HEK293 (cell line): ENCODE results near the gene XPO5.

Experiments
- CTCF ChIA-PET: fragments of 350-600 bp; formaldehyde crosslinking; extraction: SDS; loops from one replicate; lab custom pipeline; 2021; ENCODE audit warnings: antibody characterized with exemption; lab: Yijun Ruan, JAX
- POLR2A ChIA-PET: fragments of 300-600 bp; formaldehyde crosslinking; extraction: SDS; loops from one replicate; lab custom pipeline; 2020; ENCODE audit warnings: antibody characterized with exemption, inconsistent platforms; lab: Yijun Ruan, JAX
- H3K27ac ChIP-seq: fragments of 200-500 bp; sonication (Bioruptor generic); 2 replicates; pipeline ENCODE4 v1.5.1; 2014; ENCODE audit warnings: low read depth, low read length, control low read depth, inconsistent platforms; ENCODE audit errors: extremely low read depth
- H3K36me3 ChIP-seq, 2 experiments: fragments of 200-500 bp in 1 of 2; sonication (Bioruptor generic) in 1 of 2; 1 replicate in 1 of 2; 2 replicates in 1 of 2; pipeline ENCODE4 v1.5.1; 2014 to 2017; ENCODE audit warnings: inconsistent platforms in 2 of 2, low read length in 2 of 2; ENCODE audit not compliant: control insufficient read depth in 2 of 2, insufficient read depth in 1 of 2
- H3K4me1 ChIP-seq: fragments of 200-500 bp; sonication (Bioruptor generic); 2 replicates; pipeline ENCODE4 v1.5.1; 2014; ENCODE audit warnings: mild to moderate bottlenecking, low read length, inconsistent platforms; ENCODE audit not compliant: control insufficient read depth, insufficient read depth
- H3K4me3 ChIP-seq: 2 replicates; pipeline ENCODE4 v1.5.1; 2011; ENCODE audit warnings: low read depth, mild to moderate bottlenecking, control low read depth, low read length, moderate library complexity
- H3K9me3 ChIP-seq: fragments of 200-500 bp; sonication (Bioruptor generic); 2 replicates; pipeline ENCODE4 v1.5.1; 2014; ENCODE audit warnings: low read depth, low read length, inconsistent platforms; ENCODE audit not compliant: control insufficient read depth, insufficient read depth
- HOXA7 ChIP-seq: sonication (generic); formaldehyde crosslinking; IDR thresholded peaks from 2 replicates; pipeline ENCODE4 v1.8.1; 2022; ENCODE audit warnings: missing genetic modification reagents, borderline replicate concordance
- KLF8 ChIP-seq: fragments of 450-650 bp; formaldehyde crosslinking; IDR thresholded peaks from 2 replicates; pipeline ENCODE4 v1.5.1; 2016; ENCODE audit warnings: missing biosample characterization, missing genetic modification characterization
- SP3 ChIP-seq: fragments of 450-650 bp; formaldehyde crosslinking; IDR thresholded peaks from 2 replicates; pipeline ENCODE4 v1.5.1; 2016; ENCODE audit warnings: missing biosample characterization, missing genetic modification characterization
- ZBTB1 ChIP-seq: fragments of 450-650 bp; formaldehyde crosslinking; IDR thresholded peaks from 2 replicates; pipeline ENCODE4 v1.5.1; 2016; ENCODE audit warnings: missing biosample characterization, missing genetic modification characterization
- ZBTB20 ChIP-seq: fragments of 450-650 bp; formaldehyde crosslinking; IDR thresholded peaks from 2 replicates; pipeline ENCODE4 v1.5.1; 2016; ENCODE audit warnings: missing biosample characterization, missing genetic modification characterization
- ZBTB8A ChIP-seq: fragments of 450-650 bp; formaldehyde crosslinking; IDR thresholded peaks from 2 replicates; pipeline ENCODE4 v1.5.1; 2016; ENCODE audit warnings: missing biosample characterization, missing genetic modification characterization
- ZFHX2 ChIP-seq: fragments of 450-650 bp; formaldehyde crosslinking; conservative IDR thresholded peaks from 2 replicates; pipeline ENCODE4 v1.5.1; 2016; ENCODE audit warnings: missing biosample characterization, missing genetic modification characterization
- ZNF155 ChIP-seq: fragments of 450-650 bp; formaldehyde crosslinking; IDR thresholded peaks from 2 replicates; pipeline ENCODE4 v1.5.1; 2016; ENCODE audit warnings: missing biosample characterization, missing genetic modification characterization
- ZNF16 ChIP-seq: fragments of 450-650 bp; formaldehyde crosslinking; IDR thresholded peaks from 2 replicates; pipeline ENCODE4 v1.5.1; 2016; ENCODE audit warnings: low read depth, missing biosample characterization, missing genetic modification characterization
- ZNF335 ChIP-seq: fragments of 450-650 bp; formaldehyde crosslinking; conservative IDR thresholded peaks from 2 replicates; pipeline ENCODE4 v1.5.1; 2016; ENCODE audit warnings: missing biosample characterization, missing genetic modification characterization
- ZNF404 ChIP-seq: fragments of 450-650 bp; formaldehyde crosslinking; IDR thresholded peaks from 2 replicates; pipeline ENCODE4 v1.5.1; 2017; ENCODE audit warnings: missing biosample characterization, missing genetic modification characterization
- ZNF416 ChIP-seq: fragments of 450-650 bp; formaldehyde crosslinking; IDR thresholded peaks from 2 replicates; pipeline ENCODE4 v1.5.1; 2016; ENCODE audit warnings: missing biosample characterization, missing genetic modification characterization
- ZNF473 ChIP-seq: fragments of 450-650 bp; formaldehyde crosslinking; IDR thresholded peaks from 2 replicates; pipeline ENCODE4 v1.5.1; 2017; ENCODE audit warnings: missing biosample characterization, missing genetic modification characterization
- ZNF510 ChIP-seq: fragments of 450-650 bp; formaldehyde crosslinking; IDR thresholded peaks from 2 replicates; pipeline ENCODE4 v1.5.1; 2018; ENCODE audit warnings: mild to moderate bottlenecking, missing genetic modification characterization, missing biosample characterization; ENCODE audit not compliant: insufficient replicate concordance
- ZNF530 ChIP-seq: fragments of 450-650 bp; formaldehyde crosslinking; IDR thresholded peaks from 2 replicates; pipeline ENCODE4 v1.5.1; 2016; ENCODE audit warnings: low read depth, missing biosample characterization, missing genetic modification characterization
- ZNF560 ChIP-seq: fragments of 450-650 bp; formaldehyde crosslinking; IDR thresholded peaks from 2 replicates; pipeline ENCODE4 v1.5.1; 2017; ENCODE audit warnings: missing biosample characterization, missing genetic modification characterization, borderline replicate concordance
- ZSCAN23 ChIP-seq: fragments of 450-650 bp; formaldehyde crosslinking; IDR thresholded peaks from 2 replicates; pipeline ENCODE4 v1.5.1; 2016; ENCODE audit warnings: missing biosample characterization, missing genetic modification characterization
- TF ChIP-seq, protein P1 (sequence below): fragments of 450-650 bp; formaldehyde crosslinking; IDR thresholded peaks from 2 replicates; pipeline ENCODE4 v1.5.1; 2016; ENCODE audit warnings: missing biosample characterization, missing genetic modification characterization
- TF ChIP-seq, protein P2 (sequence below): fragments of 450-650 bp; formaldehyde crosslinking; IDR thresholded peaks from 2 replicates; pipeline ENCODE4 v1.5.1; 2016; ENCODE audit warnings: missing biosample characterization, missing genetic modification characterization
- TF ChIP-seq, protein P3 (sequence below): fragments of 450-650 bp; formaldehyde crosslinking; IDR thresholded peaks from 2 replicates; pipeline ENCODE4 v1.5.1; 2016; ENCODE audit warnings: missing biosample characterization, missing genetic modification characterization, borderline replicate concordance

The XPO5 gene

DNA sequence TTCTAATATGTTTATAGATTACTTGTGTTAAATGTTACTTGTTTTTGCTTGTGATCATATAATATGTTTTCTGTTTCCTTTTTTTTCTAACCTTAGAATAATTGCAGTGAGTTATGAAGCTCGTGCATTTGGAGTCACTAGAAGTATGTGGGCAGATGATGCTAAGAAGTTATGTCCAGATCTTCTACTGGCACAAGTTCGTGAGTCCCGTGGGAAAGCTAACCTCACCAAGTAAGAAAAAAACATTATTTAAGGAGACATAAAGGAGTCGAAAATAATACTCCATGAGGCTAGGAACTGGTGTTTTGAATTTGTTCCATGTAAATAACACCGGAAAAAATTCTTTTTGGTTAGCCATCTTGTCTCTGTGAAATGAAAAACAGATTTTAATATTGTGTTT lies 7.1 kb upstream of the XPO5 start:
- 0 out of 2 replicates have a peak, but pooled peaks cover 4% of the 10 kb centered on the region for H3K4me1 ChIP-seq
- TF ChIP-seq ZBTB8A (tag by site-specific recombination) (no peak), ZNF560 (tag by site-specific recombination) (no peak), ZFHX2 (tag by site-specific recombination) (no peak), ZNF416 (no peak), ZSCAN23 (tag by site-specific recombination) (no peak), KLF8 (tag by site-specific recombination) (no peak), ZNF530 (no peak), ZNF335 (no peak), ZNF16 (tag by site-specific recombination) (no peak), ZNF473 (tag by site-specific recombination) (no peak), ZBTB1 (tag by site-specific recombination) (no peak), ZNF404 (tag by site-specific recombination) (no peak), ZNF510 (no peak), ZBTB20 (tag by site-specific recombination) (no peak)
- TF ChIP-seq, protein P1, sequence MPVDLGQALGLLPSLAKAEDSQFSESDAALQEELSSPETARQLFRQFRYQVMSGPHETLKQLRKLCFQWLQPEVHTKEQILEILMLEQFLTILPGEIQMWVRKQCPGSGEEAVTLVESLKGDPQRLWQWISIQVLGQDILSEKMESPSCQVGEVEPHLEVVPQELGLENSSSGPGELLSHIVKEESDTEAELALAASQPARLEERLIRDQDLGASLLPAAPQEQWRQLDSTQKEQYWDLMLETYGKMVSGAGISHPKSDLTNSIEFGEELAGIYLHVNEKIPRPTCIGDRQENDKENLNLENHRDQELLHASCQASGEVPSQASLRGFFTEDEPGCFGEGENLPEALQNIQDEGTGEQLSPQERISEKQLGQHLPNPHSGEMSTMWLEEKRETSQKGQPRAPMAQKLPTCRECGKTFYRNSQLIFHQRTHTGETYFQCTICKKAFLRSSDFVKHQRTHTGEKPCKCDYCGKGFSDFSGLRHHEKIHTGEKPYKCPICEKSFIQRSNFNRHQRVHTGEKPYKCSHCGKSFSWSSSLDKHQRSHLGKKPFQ = no peak
- TF ChIP-seq, protein P2, sequence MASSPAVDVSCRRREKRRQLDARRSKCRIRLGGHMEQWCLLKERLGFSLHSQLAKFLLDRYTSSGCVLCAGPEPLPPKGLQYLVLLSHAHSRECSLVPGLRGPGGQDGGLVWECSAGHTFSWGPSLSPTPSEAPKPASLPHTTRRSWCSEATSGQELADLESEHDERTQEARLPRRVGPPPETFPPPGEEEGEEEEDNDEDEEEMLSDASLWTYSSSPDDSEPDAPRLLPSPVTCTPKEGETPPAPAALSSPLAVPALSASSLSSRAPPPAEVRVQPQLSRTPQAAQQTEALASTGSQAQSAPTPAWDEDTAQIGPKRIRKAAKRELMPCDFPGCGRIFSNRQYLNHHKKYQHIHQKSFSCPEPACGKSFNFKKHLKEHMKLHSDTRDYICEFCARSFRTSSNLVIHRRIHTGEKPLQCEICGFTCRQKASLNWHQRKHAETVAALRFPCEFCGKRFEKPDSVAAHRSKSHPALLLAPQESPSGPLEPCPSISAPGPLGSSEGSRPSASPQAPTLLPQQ (tag by site-specific recombination) = no peak
- TF ChIP-seq, protein P3, sequence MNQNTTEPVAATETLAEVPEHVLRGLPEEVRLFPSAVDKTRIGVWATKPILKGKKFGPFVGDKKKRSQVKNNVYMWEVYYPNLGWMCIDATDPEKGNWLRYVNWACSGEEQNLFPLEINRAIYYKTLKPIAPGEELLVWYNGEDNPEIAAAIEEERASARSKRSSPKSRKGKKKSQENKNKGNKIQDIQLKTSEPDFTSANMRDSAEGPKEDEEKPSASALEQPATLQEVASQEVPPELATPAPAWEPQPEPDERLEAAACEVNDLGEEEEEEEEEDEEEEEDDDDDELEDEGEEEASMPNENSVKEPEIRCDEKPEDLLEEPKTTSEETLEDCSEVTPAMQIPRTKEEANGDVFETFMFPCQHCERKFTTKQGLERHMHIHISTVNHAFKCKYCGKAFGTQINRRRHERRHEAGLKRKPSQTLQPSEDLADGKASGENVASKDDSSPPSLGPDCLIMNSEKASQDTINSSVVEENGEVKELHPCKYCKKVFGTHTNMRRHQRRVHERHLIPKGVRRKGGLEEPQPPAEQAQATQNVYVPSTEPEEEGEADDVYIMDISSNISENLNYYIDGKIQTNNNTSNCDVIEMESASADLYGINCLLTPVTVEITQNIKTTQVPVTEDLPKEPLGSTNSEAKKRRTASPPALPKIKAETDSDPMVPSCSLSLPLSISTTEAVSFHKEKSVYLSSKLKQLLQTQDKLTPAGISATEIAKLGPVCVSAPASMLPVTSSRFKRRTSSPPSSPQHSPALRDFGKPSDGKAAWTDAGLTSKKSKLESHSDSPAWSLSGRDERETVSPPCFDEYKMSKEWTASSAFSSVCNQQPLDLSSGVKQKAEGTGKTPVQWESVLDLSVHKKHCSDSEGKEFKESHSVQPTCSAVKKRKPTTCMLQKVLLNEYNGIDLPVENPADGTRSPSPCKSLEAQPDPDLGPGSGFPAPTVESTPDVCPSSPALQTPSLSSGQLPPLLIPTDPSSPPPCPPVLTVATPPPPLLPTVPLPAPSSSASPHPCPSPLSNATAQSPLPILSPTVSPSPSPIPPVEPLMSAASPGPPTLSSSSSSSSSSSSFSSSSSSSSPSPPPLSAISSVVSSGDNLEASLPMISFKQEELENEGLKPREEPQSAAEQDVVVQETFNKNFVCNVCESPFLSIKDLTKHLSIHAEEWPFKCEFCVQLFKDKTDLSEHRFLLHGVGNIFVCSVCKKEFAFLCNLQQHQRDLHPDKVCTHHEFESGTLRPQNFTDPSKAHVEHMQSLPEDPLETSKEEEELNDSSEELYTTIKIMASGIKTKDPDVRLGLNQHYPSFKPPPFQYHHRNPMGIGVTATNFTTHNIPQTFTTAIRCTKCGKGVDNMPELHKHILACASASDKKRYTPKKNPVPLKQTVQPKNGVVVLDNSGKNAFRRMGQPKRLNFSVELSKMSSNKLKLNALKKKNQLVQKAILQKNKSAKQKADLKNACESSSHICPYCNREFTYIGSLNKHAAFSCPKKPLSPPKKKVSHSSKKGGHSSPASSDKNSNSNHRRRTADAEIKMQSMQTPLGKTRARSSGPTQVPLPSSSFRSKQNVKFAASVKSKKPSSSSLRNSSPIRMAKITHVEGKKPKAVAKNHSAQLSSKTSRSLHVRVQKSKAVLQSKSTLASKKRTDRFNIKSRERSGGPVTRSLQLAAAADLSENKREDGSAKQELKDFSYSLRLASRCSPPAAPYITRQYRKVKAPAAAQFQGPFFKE (tag by site-specific recombination) = no peak
- no peak overlapping the region for H3K4me3 ChIP-seq
- H3K36me3 ChIP-seq = peaks cover 48 to 58% of the 10 kb centered on the region in 2 experiments
- no peak overlapping the region for H3K27ac ChIP-seq
- ChIA-PET CTCF (interaction anchor here (1.2 kb wide), 1 partner anchor 25 kb away, joined by 9 read pairs; no protein-coding TSS in a partner anchor), POLR2A (interaction anchor here (0.5 kb wide), 1 partner anchor 15 kb away, joined by 5 read pairs; no protein-coding TSS in a partner anchor)
- no peaks in the 10 kb centered on the region for H3K9me3 ChIP-seq

DNA sequence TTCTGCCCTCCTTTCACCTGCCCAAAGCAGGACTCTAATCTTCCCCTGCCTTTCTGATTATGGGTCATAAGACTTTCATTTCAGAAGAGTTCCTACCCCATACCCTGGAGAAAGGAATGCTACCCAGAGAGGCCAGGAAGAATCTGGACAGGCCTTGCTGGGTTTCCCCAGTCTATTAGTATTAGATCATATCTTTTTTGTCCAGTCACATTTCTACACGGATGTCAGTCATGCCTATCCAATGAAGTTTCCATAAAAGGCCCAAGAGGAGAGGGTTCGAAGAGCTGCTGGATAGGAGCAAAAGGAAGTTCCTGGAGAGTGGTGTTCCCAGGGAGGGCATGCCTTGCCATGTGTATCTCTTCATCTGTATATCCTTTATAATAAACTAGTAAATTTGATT lies 3.3 kb upstream of the XPO5 start:
- no peaks in the 10 kb centered on the region for H3K9me3 ChIP-seq
- no peak for TF ChIP-seq HOXA7 (CRISPR knock-in tag)
- TF ChIP-seq ZNF155 (tag by site-specific recombination) = no peak
- no peak for TF ChIP-seq ZBTB20 (tag by site-specific recombination)
- no peak for TF ChIP-seq ZFHX2 (tag by site-specific recombination)
- TF ChIP-seq SP3 (tag by site-specific recombination) = no peak
- H3K27ac ChIP-seq = no peak overlapping the region
- H3K4me1 ChIP-seq = 0 out of 2 replicates have a peak, but pooled peaks cover 4% of the 10 kb centered on the region
- H3K4me3 ChIP-seq = no peak overlapping the region
- ChIA-PET POLR2A (no interaction called here), CTCF (interaction anchor here (1.0 to 1.5 kb wide), 2 partner anchors 29 to 50 kb away, joined by 3 to 8 read pairs; partner anchors contain the start of gene GTPBP2)
- peaks cover 21 to 25% of the 10 kb centered on the region in 2 experiments for H3K36me3 ChIP-seq
